ENCODE data around the gene BMPR2.

DNA sequence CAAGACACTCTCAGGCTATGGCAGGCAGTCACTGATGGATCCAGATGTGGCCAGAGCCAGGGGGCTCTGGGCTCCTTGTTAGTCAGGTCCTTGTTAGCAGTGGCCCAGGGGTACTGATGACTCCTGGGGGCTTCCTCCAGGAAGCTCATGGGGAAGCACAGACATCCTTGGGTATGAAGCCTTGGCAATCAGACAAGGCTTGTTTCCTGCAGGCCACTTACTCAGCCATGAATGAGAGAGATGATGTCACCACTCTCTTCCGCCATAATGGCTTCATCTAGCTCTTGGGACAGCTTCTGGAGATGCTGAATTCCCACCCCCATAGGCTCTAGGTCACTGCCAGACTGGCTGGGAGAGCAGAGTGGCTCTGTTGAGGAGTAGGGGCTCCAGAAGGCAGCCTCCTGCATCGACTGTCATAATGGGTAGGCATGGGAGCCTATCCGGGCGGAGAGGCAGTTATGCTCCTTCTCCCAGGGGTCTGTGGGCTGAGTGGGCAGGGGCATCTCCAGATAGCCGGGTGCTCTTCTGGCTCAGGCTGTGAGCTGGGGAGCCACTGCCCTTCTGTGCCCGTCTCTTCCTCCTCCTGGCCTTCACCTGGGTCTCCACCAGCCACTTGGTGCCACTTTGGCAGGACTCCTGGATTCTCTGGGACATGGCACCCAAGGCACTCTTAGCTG, 40.2 kb upstream of the BMPR2 start:
- TF ChIP-seq, protein P1, sequence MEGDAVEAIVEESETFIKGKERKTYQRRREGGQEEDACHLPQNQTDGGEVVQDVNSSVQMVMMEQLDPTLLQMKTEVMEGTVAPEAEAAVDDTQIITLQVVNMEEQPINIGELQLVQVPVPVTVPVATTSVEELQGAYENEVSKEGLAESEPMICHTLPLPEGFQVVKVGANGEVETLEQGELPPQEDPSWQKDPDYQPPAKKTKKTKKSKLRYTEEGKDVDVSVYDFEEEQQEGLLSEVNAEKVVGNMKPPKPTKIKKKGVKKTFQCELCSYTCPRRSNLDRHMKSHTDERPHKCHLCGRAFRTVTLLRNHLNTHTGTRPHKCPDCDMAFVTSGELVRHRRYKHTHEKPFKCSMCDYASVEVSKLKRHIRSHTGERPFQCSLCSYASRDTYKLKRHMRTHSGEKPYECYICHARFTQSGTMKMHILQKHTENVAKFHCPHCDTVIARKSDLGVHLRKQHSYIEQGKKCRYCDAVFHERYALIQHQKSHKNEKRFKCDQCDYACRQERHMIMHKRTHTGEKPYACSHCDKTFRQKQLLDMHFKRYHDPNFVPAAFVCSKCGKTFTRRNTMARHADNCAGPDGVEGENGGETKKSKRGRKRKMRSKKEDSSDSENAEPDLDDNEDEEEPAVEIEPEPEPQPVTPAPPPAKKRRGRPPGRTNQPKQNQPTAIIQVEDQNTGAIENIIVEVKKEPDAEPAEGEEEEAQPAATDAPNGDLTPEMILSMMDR (IDR thresholded peaks at IDR 0.05) = no peak
- no peak for TF ChIP-seq POLR2A (IDR thresholded peaks at IDR 0.05)

Data from breast epithelium (tissue), 3 donors.